ENCODE measurements around the gene USH2A.
A peak's percentile ranks its signal among the peaks of the same experiment; 100 is the strongest.

USH2A gene

GRCh38 chr1:215719552-215719951, 703.7 kb downstream of the USH2A start:
- in situ Hi-C loops (cut with MboI; ENCODE audit: low pct_unique_long_range_greater_than_20kb, low sequenced_read_pairs, unreplicated experiment) = no loop called here
- TF ChIP-seq CTCF (IDR thresholded peaks at IDR 0.05; ENCODE audit: extremely low read depth, insufficient read depth, missing control alignments) = no peak
- no peak for DNase-seq (ENCODE audit: low spot score)

GRCh38 chr1:215718575-215719287, 704.5 kb downstream of the USH2A start:
- TF ChIP-seq CTCF (IDR thresholded peaks at IDR 0.05; ENCODE audit: extremely low read depth, insufficient read depth, missing control alignments) = no peak
- no peak for DNase-seq (ENCODE audit: low spot score)
- in situ Hi-C loops (cut with MboI; ENCODE audit: low pct_unique_long_range_greater_than_20kb, low sequenced_read_pairs, unreplicated experiment) = no loop called here

GRCh38 chr1:215717677-215718426, 705.4 kb downstream of the USH2A start:
- no peak for DNase-seq (ENCODE audit: low spot score)
- in situ Hi-C loops (cut with MboI; ENCODE audit: low pct_unique_long_range_greater_than_20kb, low sequenced_read_pairs, unreplicated experiment) = no loop called here
- TF ChIP-seq CTCF (IDR thresholded peaks at IDR 0.05; ENCODE audit: extremely low read depth, insufficient read depth, missing control alignments) = no peak

GRCh38 chr1:215710899-215711225, 712.4 kb downstream of the USH2A start:
- in situ Hi-C loops (cut with MboI; ENCODE audit: low pct_unique_long_range_greater_than_20kb, low sequenced_read_pairs, unreplicated experiment) = no loop called here
- no peak for DNase-seq (ENCODE audit: low spot score)
- no peak for TF ChIP-seq CTCF (IDR thresholded peaks at IDR 0.05; ENCODE audit: extremely low read depth, insufficient read depth, missing control alignments)

GRCh38 chr1:215710036-215710898, 713.0 kb downstream of the USH2A start:
- in situ Hi-C loops (cut with MboI; ENCODE audit: low pct_unique_long_range_greater_than_20kb, low sequenced_read_pairs, unreplicated experiment) = no loop called here
- TF ChIP-seq CTCF (IDR thresholded peaks at IDR 0.05; ENCODE audit: extremely low read depth, insufficient read depth, missing control alignments) = peak; percentile 76
- peak; percentile 50 for DNase-seq (ENCODE audit: low spot score)

GRCh38 chr1:215704089-215704860, 719.0 kb downstream of the USH2A start:
- DNase-seq (ENCODE audit: low spot score) = no peak
- TF ChIP-seq CTCF (IDR thresholded peaks at IDR 0.05; ENCODE audit: extremely low read depth, insufficient read depth, missing control alignments) = no peak

More at GRCh38 chr1:215704089-215704860, 719.0 kb downstream of the USH2A start:
- in situ Hi-C loops (cut with MboI; ENCODE audit: low pct_unique_long_range_greater_than_20kb, low sequenced_read_pairs, unreplicated experiment) = no loop called here
